ENCODE data around the gene GPR152. TPM values are rescaled to one million over a fixed set of nuclear protein-coding genes. Genes with fewer than 3 reads are reported as not detected.
"Not testable (repeated sequence)": the region's sequence is repeated elsewhere in the genome, so short reads cannot be mapped to it uniquely, and the experiment has no call there.

GPR152 gene
- total RNA-seq, 1 experiment from 2014 or later = not detected

DNA sequence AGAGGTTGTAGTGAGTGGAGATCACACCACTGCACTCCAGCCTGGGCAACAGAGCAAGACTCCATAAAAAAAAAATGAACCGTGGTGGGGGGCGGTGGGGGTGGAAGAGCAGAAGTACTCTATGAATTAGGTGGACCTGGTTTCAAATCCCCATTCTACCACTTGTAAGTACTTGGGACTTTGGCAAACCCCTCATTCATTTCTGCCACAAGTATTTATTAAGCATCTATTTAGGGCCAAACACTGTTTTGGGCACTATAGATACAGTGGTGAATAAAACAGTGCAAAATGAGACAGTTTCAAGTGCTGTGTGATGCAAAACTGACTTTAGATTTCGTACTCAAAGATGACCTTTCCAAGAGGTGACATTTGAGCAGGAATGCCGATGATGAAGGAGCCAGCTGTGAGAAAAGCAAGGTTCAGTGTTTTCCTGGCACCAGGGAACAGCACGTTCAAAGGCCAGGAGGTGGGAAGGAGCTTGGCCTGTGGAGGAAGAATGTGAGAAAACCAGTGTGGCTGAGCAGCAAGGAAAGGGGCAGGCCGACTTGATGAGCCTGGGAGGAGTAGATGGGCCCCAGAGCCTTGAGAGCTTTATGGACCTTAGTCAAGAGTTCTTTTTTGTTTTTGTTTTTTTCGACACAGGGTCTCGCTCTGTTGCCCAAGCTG, 17.9 kb upstream of the GPR152 start:
- Histone ChIP-seq H3K4me3 (no peak overlapping the region), H3K36me3 (no peaks in the 10 kb centered on the region), H3K9me3 (no peaks in the 10 kb centered on the region), H3K27me3 (no peaks in the 10 kb centered on the region)
- DNase-seq = no peak

DNA sequence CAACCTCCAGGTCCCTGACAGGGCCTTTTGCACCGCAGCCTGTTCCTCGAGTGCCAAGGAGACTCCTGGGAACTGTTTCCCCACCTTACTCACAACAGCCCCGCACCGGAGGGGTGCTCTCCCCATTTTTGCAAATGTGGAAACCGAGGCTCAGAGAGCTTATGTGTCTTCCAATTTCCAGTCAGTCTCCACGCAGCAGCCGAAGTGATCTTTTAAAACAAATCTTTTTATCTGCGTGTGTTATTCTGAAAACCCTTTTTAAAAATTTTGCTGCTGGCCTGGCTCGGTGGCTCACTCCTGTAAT, 16.9 kb upstream of the GPR152 start:
- peak overlapping the region; percentile 73 for H3K4me3 ChIP-seq
- no peaks in the 10 kb centered on the region for H3K36me3 ChIP-seq
- no peaks in the 10 kb centered on the region for H3K27me3 ChIP-seq
- no peak for DNase-seq
- H3K9me3 ChIP-seq = no peaks in the 10 kb centered on the region

DNA sequence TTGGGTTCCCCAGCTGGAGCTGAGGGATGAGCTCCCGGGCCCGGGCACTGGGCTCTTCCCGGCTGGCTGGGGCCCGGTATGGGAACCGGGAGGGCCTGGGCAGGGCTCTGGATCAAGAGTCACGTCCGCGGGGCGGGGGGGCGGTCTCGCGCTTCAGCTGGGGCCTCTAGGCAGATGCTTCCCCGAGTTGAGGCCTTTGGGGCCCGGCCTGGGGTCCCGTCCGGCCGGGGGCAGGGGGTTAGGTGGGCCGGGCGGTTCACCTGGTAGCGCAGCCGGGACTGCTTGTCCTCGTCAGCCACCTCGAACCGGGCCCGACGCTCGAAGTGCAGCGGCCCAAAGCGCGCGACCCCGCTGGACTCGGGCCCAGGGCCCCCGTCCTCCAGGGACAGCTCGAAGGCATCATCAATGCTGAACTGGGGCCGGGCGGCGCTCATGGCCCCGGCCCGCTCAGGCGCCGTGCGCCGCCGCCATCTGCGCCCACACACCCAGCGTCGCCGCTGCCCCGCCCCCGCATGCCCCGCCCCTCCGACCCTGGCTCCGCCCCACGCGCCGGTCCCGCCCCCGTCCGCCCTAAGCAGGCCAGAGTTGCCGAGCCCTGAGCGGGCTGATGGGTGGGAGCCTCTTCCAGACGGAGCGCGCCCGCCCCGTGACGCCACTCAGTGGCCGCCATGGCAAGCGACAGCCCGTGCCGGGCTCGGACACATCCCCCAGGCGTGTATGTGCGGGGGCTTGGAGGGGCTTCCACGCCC, 16.4 kb upstream of the GPR152 start, which contains the start of gene TMEM134:
Gene TMEM134, minus strand, starts transcription at position 493 of the 749 bp plus-strand sequence. Its CDS starts 59 bp downstream, at position 434.
- H3K36me3 ChIP-seq = no peaks in the 10 kb centered on the region
- peak within 1 kb of the TSS; percentile 73 for H3K4me3 ChIP-seq
- peak; percentile 88 for DNase-seq
- H3K9me3 ChIP-seq = no peaks in the 10 kb centered on the region
- H3K27me3 ChIP-seq = no peaks in the 10 kb centered on the region

DNA sequence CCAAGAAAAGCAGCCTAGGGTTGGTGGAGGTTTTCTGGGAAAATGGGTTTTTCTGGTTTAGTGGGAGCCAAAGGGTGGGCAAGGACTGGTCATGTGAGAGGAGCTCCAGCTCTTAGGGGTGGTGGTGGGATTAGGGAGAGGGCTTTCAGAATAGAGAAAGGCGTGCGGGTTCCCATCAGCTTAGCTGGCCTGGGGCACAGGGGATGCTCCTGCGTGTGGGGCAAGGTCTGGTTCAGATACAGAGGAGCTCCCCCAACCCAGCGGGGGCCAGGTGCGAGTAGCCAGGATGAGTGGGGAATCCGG, 15.9 kb upstream of the GPR152 start:
- peak overlapping the region; percentile 73 for H3K4me3 ChIP-seq
- no peak for DNase-seq
- no peaks in the 10 kb centered on the region for H3K36me3 ChIP-seq
- no peaks in the 10 kb centered on the region for H3K27me3 ChIP-seq
- H3K9me3 ChIP-seq = no peaks in the 10 kb centered on the region

DNA sequence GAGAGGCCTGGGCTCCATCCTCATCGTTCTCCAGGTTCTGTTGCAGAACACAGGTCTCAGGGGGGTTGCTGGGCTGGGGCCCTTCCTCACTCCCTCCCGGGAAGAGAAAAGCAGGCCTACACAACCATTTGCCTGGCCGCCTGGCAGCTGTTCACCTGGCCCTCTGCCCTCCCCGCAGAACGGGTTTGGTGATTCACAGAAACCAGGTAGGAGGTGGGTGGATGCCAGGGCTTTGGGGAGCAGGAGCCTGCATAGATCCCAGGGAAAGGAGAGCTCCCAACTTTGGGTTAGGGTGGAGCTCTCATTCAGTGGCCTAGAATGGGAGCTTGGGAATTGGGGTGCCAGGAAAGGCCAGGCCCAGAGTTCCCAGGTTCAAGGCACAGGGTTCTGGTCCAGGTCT, 15.5 kb upstream of the GPR152 start:
- no peaks in the 10 kb centered on the region for H3K36me3 ChIP-seq
- peak overlapping the region; percentile 73 for H3K4me3 ChIP-seq
- DNase-seq = peak; percentile 36
- H3K9me3 ChIP-seq = no peaks in the 10 kb centered on the region
- H3K27me3 ChIP-seq = no peaks in the 10 kb centered on the region

DNA sequence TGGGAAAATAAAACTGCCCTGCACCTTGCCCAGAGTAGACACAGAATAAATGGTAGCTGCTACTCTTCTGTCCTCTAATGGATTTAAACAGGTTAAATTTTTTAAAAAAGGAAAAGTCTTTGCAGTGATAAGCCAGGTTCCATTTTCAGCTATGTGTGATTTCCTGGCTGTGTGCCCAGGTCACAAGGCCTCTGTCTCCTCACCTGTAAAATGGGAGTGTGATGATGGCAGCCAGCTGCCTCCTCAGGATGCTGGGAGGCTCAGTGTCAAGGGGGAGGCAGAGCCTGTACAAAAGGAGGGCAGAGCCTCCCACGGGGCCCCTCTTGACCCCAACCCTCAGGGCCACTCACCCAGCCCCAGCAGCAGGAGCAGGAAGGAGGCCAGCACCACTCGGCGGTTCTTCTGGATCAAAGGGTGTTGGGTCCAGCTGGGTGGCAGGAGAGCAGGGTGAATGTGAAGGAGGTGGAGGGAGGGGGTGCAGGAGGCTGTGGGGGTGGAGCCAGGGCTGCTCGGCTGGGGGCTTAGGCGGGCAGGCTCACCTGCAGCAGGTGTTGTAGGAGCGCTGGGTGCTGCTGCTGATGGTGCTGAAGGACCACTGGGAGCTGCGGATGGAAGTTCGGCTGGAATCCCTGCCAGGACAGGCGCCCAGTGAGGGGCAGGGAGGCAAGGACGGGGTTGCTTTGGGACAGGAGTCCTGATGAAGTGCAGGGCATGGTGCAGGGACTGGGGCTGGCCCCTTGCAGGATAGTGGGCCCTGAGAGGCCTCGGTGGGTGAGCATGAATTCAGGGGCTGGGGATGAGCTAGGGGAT, 14.6 kb upstream of the GPR152 start:
- Histone ChIP-seq H3K36me3 (no peaks in the 10 kb centered on the region), H3K27me3 (no peaks in the 10 kb centered on the region), H3K4me3 (no peak overlapping the region), H3K9me3 (no peaks in the 10 kb centered on the region)
- DNase-seq = no peak

DNA sequence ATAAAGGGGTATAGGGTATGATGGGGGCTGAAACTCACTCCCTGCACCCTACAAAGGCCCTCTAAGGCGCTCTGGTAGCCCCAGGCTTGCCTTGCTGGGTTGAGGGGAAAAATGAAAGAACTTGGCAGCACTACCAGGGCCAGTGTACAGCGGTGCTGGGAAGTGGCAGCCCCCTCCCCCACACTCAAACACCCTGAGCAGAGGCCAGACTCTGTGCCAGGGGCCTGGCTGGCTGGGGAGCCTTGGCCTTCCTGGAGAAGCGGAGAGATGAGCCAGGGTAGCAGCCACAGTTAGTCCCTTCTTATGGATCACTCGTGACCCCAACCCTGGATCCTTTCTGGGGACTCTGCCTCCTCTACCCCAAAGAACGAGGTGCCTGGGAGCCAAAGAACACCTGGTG, 13.8 kb upstream of the GPR152 start:
- no peaks in the 10 kb centered on the region for H3K27me3 ChIP-seq
- no peaks in the 10 kb centered on the region for H3K9me3 ChIP-seq
- H3K36me3 ChIP-seq = no peaks in the 10 kb centered on the region
- H3K4me3 ChIP-seq = no peak overlapping the region
- DNase-seq = no peak

DNA sequence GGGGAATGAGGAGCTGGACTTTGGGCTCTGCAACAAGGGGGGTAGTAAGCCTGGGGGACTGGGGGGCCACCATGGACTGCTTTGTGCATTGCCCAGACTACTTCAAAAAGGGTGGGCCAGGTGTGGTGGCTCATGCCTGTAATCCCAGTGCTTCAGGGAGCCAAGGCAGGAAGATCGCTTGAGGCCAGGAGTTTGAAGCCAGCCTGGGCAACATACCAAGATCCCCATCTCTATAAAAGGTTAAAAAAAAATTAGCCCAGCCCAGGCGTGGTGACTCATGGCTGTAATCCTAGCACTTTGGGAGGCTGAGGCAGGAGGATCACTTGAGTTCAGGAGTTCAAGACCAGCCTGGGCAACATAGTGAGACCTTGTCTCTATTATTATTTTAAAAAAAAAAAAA, 13.0 kb upstream of the GPR152 start:
- not testable (repeated sequence) for H3K9me3 ChIP-seq, H3K4me3 ChIP-seq, H3K36me3 ChIP-seq, H3K27me3 ChIP-seq
- DNase-seq = peak; percentile 40

DNA sequence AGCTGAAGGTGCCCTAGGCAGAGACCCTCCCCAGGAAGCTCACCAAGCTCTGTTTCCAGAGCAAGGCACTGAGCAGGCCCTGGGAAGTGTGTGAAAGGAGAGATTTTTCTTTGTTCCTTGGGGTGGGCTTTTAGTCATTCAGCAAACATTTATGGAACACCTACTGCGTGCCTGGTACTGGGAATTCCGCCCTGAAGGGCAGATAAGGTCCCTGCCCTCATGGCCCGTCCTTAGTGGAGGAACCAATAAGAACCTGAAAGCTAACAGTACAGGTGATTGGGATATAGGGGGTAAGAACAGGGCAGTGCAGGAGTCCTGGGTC, 12.6 kb upstream of the GPR152 start:
- Histone ChIP-seq H3K27me3 (no peaks in the 10 kb centered on the region), H3K9me3 (no peaks in the 10 kb centered on the region), H3K36me3 (no peaks in the 10 kb centered on the region), H3K4me3 (no peak overlapping the region)
- no peak for DNase-seq

DNA sequence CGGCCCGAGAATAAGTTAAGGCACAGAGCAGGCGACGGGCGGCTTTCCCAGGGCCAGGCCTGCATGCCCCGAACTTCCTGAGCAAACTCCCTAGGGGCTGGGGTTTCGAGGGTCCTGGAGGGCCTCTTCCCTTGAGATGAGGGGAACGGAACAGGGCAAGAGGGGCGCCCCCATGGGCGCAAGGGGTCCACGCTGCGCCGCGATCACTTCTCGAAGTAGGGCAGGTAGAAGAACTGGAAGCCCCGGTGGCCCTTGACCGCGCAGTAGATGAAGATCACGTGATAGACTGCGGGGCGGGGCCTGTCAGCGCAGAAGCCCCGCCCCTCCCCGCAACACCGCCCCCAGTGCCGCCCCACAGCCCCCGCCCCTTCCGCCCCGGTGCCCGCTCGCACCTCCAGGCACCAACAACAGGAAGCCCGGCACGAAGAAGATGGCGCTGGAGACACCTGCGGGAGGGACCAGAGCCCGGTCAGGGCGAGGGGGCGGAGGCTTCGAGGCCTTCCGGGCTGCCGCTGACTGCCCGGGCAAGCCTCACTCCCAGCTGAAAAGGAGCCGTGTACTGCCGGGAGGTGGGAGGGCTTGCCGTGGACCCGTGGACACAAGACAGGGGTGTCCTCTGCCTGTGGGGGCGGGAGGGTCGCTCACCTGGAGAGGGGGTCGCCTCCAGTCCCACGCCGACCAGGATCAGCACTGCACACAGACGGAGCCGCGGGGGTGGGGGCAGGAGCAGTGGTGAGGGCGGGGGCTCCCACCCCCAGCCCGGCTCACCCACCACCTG, 12.1 kb upstream of the GPR152 start:
- Histone ChIP-seq H3K27me3 (no peaks in the 10 kb centered on the region), H3K9me3 (no peaks in the 10 kb centered on the region), H3K4me3 (no peak overlapping the region), H3K36me3 (no peaks in the 10 kb centered on the region)
- no peak for DNase-seq

DNA sequence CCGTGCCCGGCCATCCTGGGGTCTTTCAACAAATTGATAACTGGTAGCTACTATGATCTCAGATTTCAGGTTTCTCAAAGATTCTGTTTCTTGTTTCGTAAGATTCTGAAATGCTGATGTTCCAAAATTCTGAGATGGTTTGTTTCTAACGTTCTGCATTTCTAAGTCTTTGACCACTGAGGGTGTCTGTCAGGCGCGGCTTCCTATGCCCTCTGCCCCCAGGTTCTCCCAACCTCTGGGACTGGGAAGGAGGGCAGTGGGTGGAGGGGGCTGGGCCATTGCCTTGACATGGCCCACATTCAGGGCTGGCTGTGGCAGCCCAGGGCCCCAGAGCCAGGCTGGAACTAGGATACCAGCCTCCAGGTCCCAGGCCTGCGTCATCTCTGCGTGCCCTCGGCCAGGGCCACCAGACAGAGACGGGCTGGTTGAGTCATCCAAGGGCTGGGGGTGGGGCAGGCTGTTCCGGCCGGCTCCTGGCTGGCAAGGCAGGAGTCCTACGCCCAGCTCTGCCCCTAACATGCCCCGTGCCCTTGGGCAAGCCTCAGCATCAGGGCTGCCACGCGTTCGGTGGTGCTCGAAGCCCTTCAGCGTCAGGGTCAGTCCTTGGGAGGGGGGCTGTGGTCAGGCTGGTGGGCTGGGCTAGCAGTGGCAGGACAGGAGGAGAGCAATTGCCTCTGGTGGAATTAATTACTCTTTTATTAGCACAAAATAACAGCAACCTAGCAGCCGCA, 11.3 kb upstream of the GPR152 start:
- Histone ChIP-seq H3K27me3 (no peaks in the 10 kb centered on the region), H3K9me3 (no peaks in the 10 kb centered on the region), H3K4me3 (no peak overlapping the region), H3K36me3 (no peaks in the 10 kb centered on the region)
- DNase-seq = no peak

DNA sequence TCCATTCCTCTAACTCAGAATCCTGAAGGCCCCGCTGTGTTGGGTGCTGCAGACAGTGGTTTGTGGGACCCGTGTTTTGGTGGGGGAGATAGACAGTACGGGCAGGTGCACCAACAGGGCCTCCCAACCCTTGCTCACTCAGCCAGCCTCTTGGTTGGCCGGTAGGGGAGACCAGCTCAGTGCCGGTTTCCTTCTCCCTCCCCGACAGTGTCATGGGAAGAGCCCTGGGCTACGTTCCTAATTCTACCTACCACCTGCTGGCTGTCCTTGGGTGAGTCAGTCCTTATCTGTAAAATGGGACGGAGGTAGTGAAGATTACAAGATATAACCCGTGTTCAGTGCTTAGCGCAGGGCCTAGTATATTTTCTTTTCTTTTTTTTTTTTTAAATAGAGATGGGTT, 10.7 kb upstream of the GPR152 start:
- DNase-seq = no peak
- Histone ChIP-seq H3K27me3 (no peaks in the 10 kb centered on the region), H3K36me3 (no peaks in the 10 kb centered on the region), H3K9me3 (no peaks in the 10 kb centered on the region), H3K4me3 (no peak overlapping the region)

DNA sequence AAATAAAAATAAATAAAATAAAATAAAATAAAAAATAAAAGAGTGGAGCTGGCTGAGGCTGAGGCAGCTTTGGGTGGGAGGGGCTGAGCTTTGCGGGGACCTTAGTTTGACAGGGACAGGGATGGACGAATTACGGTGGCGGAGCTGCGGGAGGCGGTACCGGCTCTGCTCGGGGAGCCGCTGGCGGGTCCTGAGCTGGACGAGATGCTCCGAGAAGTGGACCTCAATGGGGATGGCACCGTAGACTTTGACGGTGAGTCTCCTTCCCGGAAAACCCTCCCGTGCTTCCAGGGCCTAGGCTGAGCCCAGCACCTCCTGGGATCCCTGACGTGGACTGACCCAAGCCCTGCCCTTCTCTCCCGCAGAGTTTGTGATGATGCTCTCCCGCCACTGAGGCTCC, 5.7 kb upstream of the GPR152 start:
- no peak overlapping the region for H3K4me3 ChIP-seq
- DNase-seq = no peak
- no peaks in the 10 kb centered on the region for H3K36me3 ChIP-seq
- no peaks in the 10 kb centered on the region for H3K9me3 ChIP-seq
- no peaks in the 10 kb centered on the region for H3K27me3 ChIP-seq

DNA sequence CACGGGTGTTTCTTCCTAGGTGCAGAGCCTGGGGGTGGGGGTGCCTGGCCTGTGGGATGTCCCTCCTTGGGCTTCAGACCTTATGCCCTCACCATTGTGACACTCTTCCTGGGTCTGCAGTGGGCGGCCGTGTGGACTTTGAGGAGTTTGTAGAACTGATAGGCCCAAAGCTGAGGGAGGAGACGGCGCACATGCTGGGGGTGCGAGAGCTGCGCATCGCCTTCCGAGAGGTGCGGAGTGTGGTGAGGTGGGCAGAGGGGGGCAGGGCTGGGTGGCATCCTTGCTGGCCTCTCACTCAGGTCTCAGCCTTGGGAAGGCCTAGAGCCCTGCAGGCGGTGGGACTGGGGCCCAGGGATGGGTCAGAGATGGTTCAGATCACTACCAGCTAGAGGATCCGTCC, 4.9 kb upstream of the GPR152 start:
- no peak for DNase-seq
- Histone ChIP-seq H3K36me3 (no peaks in the 10 kb centered on the region), H3K9me3 (no peaks in the 10 kb centered on the region), H3K27me3 (no peaks in the 10 kb centered on the region), H3K4me3 (no peak overlapping the region)

DNA sequence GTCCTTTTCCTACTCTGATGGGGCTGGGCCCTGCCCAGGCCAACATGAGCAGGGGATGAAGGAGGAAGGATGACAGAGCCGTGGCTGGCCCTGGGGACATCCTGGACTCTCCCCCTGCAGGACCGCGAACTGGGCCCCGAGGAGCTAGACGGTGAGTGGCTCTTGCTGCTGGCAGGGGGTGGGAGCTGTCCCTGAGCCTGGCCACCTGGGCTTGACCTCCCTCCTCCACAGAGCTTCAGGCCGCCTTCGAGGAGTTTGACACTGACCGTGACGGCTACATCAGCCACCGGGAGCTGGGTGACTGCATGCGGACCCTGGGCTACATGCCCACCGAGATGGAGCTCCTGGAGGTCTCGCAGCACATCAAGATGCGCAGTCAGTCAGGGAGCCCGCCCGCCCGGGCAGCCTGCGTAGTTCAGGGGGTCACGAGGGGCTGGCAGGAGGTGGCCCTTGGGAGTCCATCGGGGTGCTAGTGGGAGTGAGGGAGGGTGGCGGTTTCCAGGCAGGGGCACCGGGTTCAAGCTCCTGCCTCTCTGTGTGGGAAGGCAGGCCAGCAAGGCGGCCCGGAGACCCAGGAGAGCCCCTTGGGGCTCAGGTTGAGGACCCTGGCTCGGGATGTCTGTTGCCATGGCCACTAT, 3.7 kb upstream of the GPR152 start:
- Histone ChIP-seq H3K4me3 (no peak overlapping the region), H3K36me3 (no peaks in the 10 kb centered on the region), H3K9me3 (no peaks in the 10 kb centered on the region), H3K27me3 (no peaks in the 10 kb centered on the region)
- no peak for DNase-seq

DNA sequence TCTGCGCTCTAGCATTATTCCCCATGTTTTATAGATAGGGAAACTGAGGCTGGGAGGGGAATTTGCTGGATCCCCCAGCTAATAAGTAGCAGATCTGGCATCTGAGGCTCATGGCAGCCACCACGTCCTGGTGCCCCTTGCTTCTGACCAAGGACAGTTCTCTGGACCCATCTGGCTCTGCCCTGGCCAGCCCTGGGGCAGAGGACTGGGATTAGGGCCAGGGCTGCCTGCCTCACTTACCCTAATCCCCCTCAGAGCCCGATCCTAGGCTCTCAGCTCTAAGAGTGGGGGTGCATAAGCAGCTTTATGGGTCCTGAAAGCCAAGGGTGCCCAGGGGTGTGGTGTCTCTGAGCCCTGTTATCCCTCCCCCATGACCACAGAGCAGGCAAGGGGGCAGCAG, 2.5 kb upstream of the GPR152 start, which contains the start of gene CABP4:
Gene CABP4, plus strand, starts transcription at position 301 of the 400 bp plus-strand sequence. Its CDS starts 70 bp downstream, at position 371.
- H3K4me3 ChIP-seq = no peak within 1 kb of the TSS
- DNase-seq = no peak
- H3K36me3 ChIP-seq = no peaks in the 10 kb centered on the region
- H3K9me3 ChIP-seq = no peaks in the 10 kb centered on the region
- H3K27me3 ChIP-seq = no peaks in the 10 kb centered on the region

Measured in MG63 (cell line).